ENCODE results near the gene NPHP4. TPM values are rescaled to one million over a fixed set of nuclear protein-coding genes. Genes with fewer than 3 reads are reported as not detected.

The NPHP4 gene
- total and polyA plus RNA-seq, 2 donors: 2.5 to 4.2 TPM

- no peak for DNase-seq (ENCODE audit: low read depth in 6 of 9, low spot score in 9 of 9)
- Histone ChIP-seq H3K27ac (ENCODE audit: low read depth in 1 of 2, low read length in 1 of 2) (no peak overlapping the region), H3K9me3 (ENCODE audit: control insufficient read depth in 2 of 2, insufficient read depth in 1 of 2, low read length in 1 of 2) (no peaks in the 10 kb centered on the region), H3K27me3 (ENCODE audit: control insufficient read depth in 2 of 2, insufficient read depth in 1 of 2, low read length in 1 of 2) (no peaks in the 10 kb centered on the region), H3K4me3 (ENCODE audit: low read length in 2 of 2) (no peak overlapping the region), H3K36me3 (ENCODE audit: control insufficient read depth in 2 of 2, insufficient read depth in 2 of 2, low read length in 1 of 2) (no peaks in the 10 kb centered on the region), H3K4me1 (ENCODE audit: control insufficient read depth in 2 of 2, insufficient read depth in 2 of 2, low read length in 2 of 2) (no peaks in the 10 kb centered on the region)
- 81% methylated on average over 8 of the region's 8 CpGs for WGBS
These were observed 141.7 kb downstream of the NPHP4 start for GRCh38 chr1:5850503-5850902.

DNA sequence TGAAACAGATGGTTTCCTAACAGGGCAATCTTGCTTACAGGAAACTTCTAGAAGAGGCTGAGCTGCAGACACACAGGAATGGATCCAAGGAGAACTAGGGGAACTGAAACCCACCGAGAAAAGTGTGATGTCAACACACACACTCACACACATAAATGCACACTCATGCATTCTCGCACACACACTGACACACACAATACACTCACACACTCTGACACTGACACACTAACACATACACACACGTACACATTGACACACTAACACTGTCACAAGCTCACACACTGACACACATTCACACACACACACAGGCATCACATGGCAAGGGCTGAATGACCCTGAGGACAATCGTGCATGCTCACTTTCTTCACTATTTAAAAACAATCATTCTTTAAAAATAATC is 142.7 kb downstream of the NPHP4 start:
- H3K36me3 ChIP-seq (ENCODE audit: control insufficient read depth in 2 of 2, insufficient read depth in 2 of 2, low read length in 1 of 2): no peaks in the 10 kb centered on the region
- H3K9me3 ChIP-seq (ENCODE audit: control insufficient read depth in 2 of 2, insufficient read depth in 1 of 2, low read length in 1 of 2): no peaks in the 10 kb centered on the region
- no peak overlapping the region for H3K4me3 ChIP-seq (ENCODE audit: low read length in 2 of 2)
- no peak overlapping the region for H3K27ac ChIP-seq (ENCODE audit: low read depth in 1 of 2, low read length in 1 of 2)
- no peaks in the 10 kb centered on the region for H3K4me1 ChIP-seq (ENCODE audit: control insufficient read depth in 2 of 2, insufficient read depth in 2 of 2, low read length in 2 of 2)
- DNase-seq (ENCODE audit: low read depth in 6 of 9, low spot score in 9 of 9): no peak
- WGBS: 89% methylated on average over 4 of the region's 4 CpGs
- no peaks in the 10 kb centered on the region for H3K27me3 ChIP-seq (ENCODE audit: control insufficient read depth in 2 of 2, insufficient read depth in 1 of 2, low read length in 1 of 2)

DNA sequence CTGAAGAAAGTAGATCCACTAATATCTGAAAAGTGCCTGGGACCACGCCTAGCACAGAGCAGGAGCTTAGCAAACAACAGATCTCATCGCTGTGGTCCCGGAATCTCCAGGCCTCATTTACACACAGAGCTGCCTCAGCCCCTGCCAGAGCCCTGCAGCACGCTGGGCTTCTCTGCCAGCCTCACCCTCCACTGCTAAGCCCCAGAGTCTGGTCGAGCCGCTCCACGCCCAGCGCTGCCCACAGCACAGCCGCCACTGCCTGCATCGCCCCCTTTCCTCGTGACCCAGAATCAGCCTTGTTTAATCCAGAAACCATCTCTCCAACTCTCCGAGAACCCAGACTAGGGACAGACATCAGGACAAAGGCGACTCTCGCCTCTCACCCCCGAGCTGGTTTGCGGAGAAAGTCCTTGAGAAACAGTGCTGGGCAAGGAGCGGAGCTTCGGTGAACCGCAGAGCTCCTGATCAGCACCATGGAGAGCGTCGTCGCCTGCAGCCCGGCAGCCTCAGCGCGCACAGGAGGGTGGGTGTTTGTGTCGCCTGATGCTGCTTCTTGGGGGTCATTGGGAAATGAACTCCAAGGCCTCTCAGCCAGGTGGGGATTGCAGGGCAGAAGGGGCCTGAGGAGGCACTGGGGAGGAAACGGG is 145.1 kb downstream of the NPHP4 start:
- Histone ChIP-seq H3K9me3 (ENCODE audit: control insufficient read depth in 2 of 2, insufficient read depth in 1 of 2, low read length in 1 of 2) (no peaks in the 10 kb centered on the region), H3K36me3 (ENCODE audit: control insufficient read depth in 2 of 2, insufficient read depth in 2 of 2, low read length in 1 of 2) (no peaks in the 10 kb centered on the region), H3K4me1 (ENCODE audit: control insufficient read depth in 2 of 2, insufficient read depth in 2 of 2, low read length in 2 of 2) (no peaks in the 10 kb centered on the region), H3K27me3 (ENCODE audit: control insufficient read depth in 2 of 2, insufficient read depth in 1 of 2, low read length in 1 of 2) (no peaks in the 10 kb centered on the region), H3K4me3 (ENCODE audit: low read length in 2 of 2) (no peak overlapping the region), H3K27ac (ENCODE audit: low read depth in 1 of 2, low read length in 1 of 2) (no peak overlapping the region)
- 38% methylated on average over 27 of the region's 27 CpGs for WGBS
- DNase-seq (ENCODE audit: low read depth in 6 of 9, low spot score in 9 of 9): peak in 8 of 9 donors; percentile 5 to 67 (median 30)

- WGBS: 89% methylated on average over 5 of the region's 5 CpGs
- Histone ChIP-seq H3K4me1 (ENCODE audit: control insufficient read depth in 2 of 2, insufficient read depth in 2 of 2, low read length in 2 of 2) (no peaks in the 10 kb centered on the region), H3K4me3 (ENCODE audit: low read length in 2 of 2) (no peak overlapping the region), H3K9me3 (ENCODE audit: control insufficient read depth in 2 of 2, insufficient read depth in 1 of 2, low read length in 1 of 2) (no peaks in the 10 kb centered on the region), H3K36me3 (ENCODE audit: control insufficient read depth in 2 of 2, insufficient read depth in 2 of 2, low read length in 1 of 2) (no peaks in the 10 kb centered on the region), H3K27ac (ENCODE audit: low read depth in 1 of 2, low read length in 1 of 2) (no peak overlapping the region), H3K27me3 (ENCODE audit: control insufficient read depth in 2 of 2, insufficient read depth in 1 of 2, low read length in 1 of 2) (no peaks in the 10 kb centered on the region)
- no peak for DNase-seq (ENCODE audit: low read depth in 6 of 9, low spot score in 9 of 9)
These were observed 146.8 kb downstream of the NPHP4 start for GRCh38 chr1:5845376-5845775.

- DNase-seq (ENCODE audit: low read depth in 6 of 9, low spot score in 9 of 9): no peak
- Histone ChIP-seq H3K36me3 (ENCODE audit: control insufficient read depth in 2 of 2, insufficient read depth in 2 of 2, low read length in 1 of 2) (no peaks in the 10 kb centered on the region), H3K9me3 (ENCODE audit: control insufficient read depth in 2 of 2, insufficient read depth in 1 of 2, low read length in 1 of 2) (no peaks in the 10 kb centered on the region), H3K4me3 (ENCODE audit: low read length in 2 of 2) (no peak overlapping the region), H3K27ac (ENCODE audit: low read depth in 1 of 2, low read length in 1 of 2) (no peak overlapping the region), H3K27me3 (ENCODE audit: control insufficient read depth in 2 of 2, insufficient read depth in 1 of 2, low read length in 1 of 2) (no peaks in the 10 kb centered on the region), H3K4me1 (ENCODE audit: control insufficient read depth in 2 of 2, insufficient read depth in 2 of 2, low read length in 2 of 2) (no peaks in the 10 kb centered on the region)
- WGBS: 83% methylated on average over 14 of the region's 14 CpGs
These were observed 147.8 kb downstream of the NPHP4 start for GRCh38 chr1:5844442-5844841.

GRCh38 chr1:5843521-5844096 is 148.6 kb downstream of the NPHP4 start:
- no peaks in the 10 kb centered on the region for H3K27me3 ChIP-seq (ENCODE audit: control insufficient read depth in 2 of 2, insufficient read depth in 1 of 2, low read length in 1 of 2)

DNA sequence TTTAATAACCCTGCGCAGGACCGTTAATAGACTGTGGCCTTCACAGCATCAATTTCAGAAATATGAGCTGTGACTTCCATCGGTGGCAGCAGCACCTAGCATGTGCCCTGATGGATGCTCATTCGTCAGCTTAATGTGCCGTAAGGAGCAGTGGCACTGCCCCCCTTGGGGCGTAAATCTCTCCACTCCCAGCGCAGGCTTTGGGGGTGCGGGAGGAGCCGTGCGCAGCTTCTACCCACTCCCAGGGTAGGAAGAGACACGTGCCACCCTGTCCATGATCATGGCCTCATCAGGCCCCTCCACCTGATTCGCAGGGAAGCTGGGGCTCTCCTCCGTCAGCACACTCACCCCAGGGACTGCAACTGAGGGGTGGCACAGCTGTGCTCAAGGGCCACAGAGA is 149.5 kb downstream of the NPHP4 start:
- Histone ChIP-seq H3K4me3 (ENCODE audit: low read length in 2 of 2) (no peak overlapping the region), H3K27ac (ENCODE audit: low read depth in 1 of 2, low read length in 1 of 2) (no peak overlapping the region), H3K4me1 (ENCODE audit: control insufficient read depth in 2 of 2, insufficient read depth in 2 of 2, low read length in 2 of 2) (no peaks in the 10 kb centered on the region), H3K36me3 (ENCODE audit: control insufficient read depth in 2 of 2, insufficient read depth in 2 of 2, low read length in 1 of 2) (no peaks in the 10 kb centered on the region), H3K27me3 (ENCODE audit: control insufficient read depth in 2 of 2, insufficient read depth in 1 of 2, low read length in 1 of 2) (no peaks in the 10 kb centered on the region), H3K9me3 (ENCODE audit: control insufficient read depth in 2 of 2, insufficient read depth in 1 of 2, low read length in 1 of 2) (no peaks in the 10 kb centered on the region)
- DNase-seq (ENCODE audit: low read depth in 6 of 9, low spot score in 9 of 9): no peak
- WGBS: 92% methylated on average over 13 of the region's 13 CpGs

More at GRCh38 chr1:5843521-5844096, 148.6 kb downstream of the NPHP4 start:
- no peak overlapping the region for H3K27ac ChIP-seq (ENCODE audit: low read depth in 1 of 2, low read length in 1 of 2)
- WGBS: 81% methylated on average over 13 of the region's 13 CpGs
- no peak for DNase-seq (ENCODE audit: low read depth in 6 of 9, low spot score in 9 of 9)
- no peaks in the 10 kb centered on the region for H3K36me3 ChIP-seq (ENCODE audit: control insufficient read depth in 2 of 2, insufficient read depth in 2 of 2, low read length in 1 of 2)
- H3K4me3 ChIP-seq (ENCODE audit: low read length in 2 of 2): no peak overlapping the region
- no peaks in the 10 kb centered on the region for H3K9me3 ChIP-seq (ENCODE audit: control insufficient read depth in 2 of 2, insufficient read depth in 1 of 2, low read length in 1 of 2)
- no peaks in the 10 kb centered on the region for H3K4me1 ChIP-seq (ENCODE audit: control insufficient read depth in 2 of 2, insufficient read depth in 2 of 2, low read length in 2 of 2)

DNA sequence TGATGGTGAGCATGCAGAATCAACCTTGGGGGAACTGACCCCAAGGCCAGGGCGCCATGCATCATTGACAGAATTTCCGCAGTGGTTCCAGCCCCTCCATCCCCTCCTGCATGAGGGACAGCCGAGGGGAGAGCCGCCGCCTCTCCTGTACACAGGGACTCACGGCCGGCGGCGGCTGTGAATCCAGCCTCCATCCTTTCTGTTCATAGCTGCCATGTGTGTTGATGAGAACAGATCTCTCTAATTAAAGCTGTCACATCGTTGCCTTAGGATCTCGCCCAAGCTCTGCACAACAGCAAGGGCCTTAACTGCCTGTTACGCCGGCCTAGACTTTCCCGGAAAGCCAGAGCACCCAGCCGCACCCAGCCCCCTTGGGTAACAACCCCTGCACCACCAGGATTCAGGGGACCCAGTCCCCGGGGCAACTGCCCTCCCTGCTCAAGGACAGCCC is 151.6 kb downstream of the NPHP4 start:
- H3K4me3 ChIP-seq (ENCODE audit: low read length in 2 of 2): no peak overlapping the region
- WGBS: 91% methylated on average over 16 of the region's 16 CpGs
- DNase-seq (ENCODE audit: low read depth in 6 of 9, low spot score in 9 of 9): no peak

GRCh38 chr1:5839881-5840550 is 152.2 kb downstream of the NPHP4 start:
- Histone ChIP-seq H3K27ac (ENCODE audit: low read depth in 1 of 2, low read length in 1 of 2) (no peak overlapping the region), H3K9me3 (ENCODE audit: control insufficient read depth in 2 of 2, insufficient read depth in 1 of 2, low read length in 1 of 2) (no peaks in the 10 kb centered on the region), H3K4me1 (ENCODE audit: control insufficient read depth in 2 of 2, insufficient read depth in 2 of 2, low read length in 2 of 2) (no peaks in the 10 kb centered on the region), H3K4me3 (ENCODE audit: low read length in 2 of 2) (no peak overlapping the region), H3K36me3 (ENCODE audit: control insufficient read depth in 2 of 2, insufficient read depth in 2 of 2, low read length in 1 of 2) (no peaks in the 10 kb centered on the region), H3K27me3 (ENCODE audit: control insufficient read depth in 2 of 2, insufficient read depth in 1 of 2, low read length in 1 of 2) (no peaks in the 10 kb centered on the region)
- WGBS: 89% methylated on average over 11 of the region's 11 CpGs
- no peak for DNase-seq (ENCODE audit: low read depth in 6 of 9, low spot score in 9 of 9)

More for the DNA sequence above, 151.6 kb downstream of the NPHP4 start:
- no peaks in the 10 kb centered on the region for H3K9me3 ChIP-seq (ENCODE audit: control insufficient read depth in 2 of 2, insufficient read depth in 1 of 2, low read length in 1 of 2)
- no peak overlapping the region for H3K27ac ChIP-seq (ENCODE audit: low read depth in 1 of 2, low read length in 1 of 2)
- H3K27me3 ChIP-seq (ENCODE audit: control insufficient read depth in 2 of 2, insufficient read depth in 1 of 2, low read length in 1 of 2): no peaks in the 10 kb centered on the region
- H3K4me1 ChIP-seq (ENCODE audit: control insufficient read depth in 2 of 2, insufficient read depth in 2 of 2, low read length in 2 of 2): no peaks in the 10 kb centered on the region
- H3K36me3 ChIP-seq (ENCODE audit: control insufficient read depth in 2 of 2, insufficient read depth in 2 of 2, low read length in 1 of 2): no peaks in the 10 kb centered on the region

Measured in thymus (tissue), 11 donors.